Measurements from ENCODE around the gene SLC6A20. TPM values are rescaled to one million over a fixed set of nuclear protein-coding genes. Genes with fewer than 3 reads are reported as not detected.

The SLC6A20 gene, protein sequence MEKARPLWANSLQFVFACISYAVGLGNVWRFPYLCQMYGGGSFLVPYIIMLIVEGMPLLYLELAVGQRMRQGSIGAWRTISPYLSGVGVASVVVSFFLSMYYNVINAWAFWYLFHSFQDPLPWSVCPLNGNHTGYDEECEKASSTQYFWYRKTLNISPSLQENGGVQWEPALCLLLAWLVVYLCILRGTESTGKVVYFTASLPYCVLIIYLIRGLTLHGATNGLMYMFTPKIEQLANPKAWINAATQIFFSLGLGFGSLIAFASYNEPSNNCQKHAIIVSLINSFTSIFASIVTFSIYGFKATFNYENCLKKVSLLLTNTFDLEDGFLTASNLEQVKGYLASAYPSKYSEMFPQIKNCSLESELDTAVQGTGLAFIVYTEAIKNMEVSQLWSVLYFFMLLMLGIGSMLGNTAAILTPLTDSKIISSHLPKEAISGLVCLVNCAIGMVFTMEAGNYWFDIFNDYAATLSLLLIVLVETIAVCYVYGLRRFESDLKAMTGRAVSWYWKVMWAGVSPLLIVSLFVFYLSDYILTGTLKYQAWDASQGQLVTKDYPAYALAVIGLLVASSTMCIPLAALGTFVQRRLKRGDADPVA
- polyA plus RNA-seq (2014; cell fraction: cytosol; rRNA removed), result not detected in 2 replicates
- not detected in 2 replicates for polyA plus RNA-seq (2014; cell fraction: nucleus; rRNA removed)

GRCh38 chr3:45795882-45796765 lies at the start of gene SLC6A20:
TSS of gene SLC6A20 (minus strand) at chr3:45796536. CDS start at chr3:45796419, 117 bp downstream.
- DNase-seq (ENCODE audit: low spot score), result no peak

DNA sequence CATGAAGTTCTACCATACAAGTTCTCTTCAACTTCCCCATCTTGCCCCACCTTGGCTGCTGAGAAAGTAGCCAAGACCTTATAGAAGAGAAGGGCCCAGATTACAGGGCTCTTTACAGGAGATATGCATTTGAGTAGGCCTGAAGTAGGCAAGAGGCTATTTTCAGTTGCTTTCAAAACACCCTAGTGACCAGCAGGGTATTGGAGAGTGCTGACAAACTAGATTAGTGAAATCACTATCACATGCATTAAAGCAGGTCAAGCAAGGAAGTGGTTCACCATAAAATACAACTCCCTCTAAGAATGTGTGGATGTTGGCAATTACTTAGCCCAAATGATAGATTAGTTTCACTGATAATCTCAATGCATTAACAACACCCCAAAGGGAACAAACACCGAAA lies 48.3 kb upstream of the SLC6A20 start:
- no peak for DNase-seq (ENCODE audit: low spot score)

GRCh38 chr3:45842851-45843625 lies 46.7 kb upstream of the SLC6A20 start:
- no peak for DNase-seq (ENCODE audit: low spot score)

GRCh38 chr3:45841757-45842491 lies 45.6 kb upstream of the SLC6A20 start, which contains the start of gene LZTFL1:
TSS of gene LZTFL1 (minus strand) at chr3:45842119. CDS start at chr3:45841991, 128 bp downstream.
- peak; percentile 93 for DNase-seq (ENCODE audit: low spot score)

DNA sequence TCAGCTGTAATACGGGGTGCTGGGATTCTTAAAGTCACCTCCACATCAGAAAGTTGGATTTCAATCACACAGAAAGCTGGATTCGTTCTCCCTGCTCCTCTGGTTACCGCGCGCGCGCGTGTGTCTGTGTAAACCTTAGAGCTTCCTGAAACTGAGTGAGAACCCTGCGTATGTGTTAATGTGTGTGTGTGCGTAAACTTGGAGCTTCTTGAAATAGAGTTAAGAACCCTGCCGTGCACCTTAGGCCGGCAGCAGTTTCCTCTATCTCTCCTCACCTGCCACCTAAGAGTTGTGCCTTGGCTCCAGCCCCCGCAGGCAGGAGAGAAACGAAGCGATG lies 45.1 kb upstream of the SLC6A20 start:
- no peak for DNase-seq (ENCODE audit: low spot score)

DNA sequence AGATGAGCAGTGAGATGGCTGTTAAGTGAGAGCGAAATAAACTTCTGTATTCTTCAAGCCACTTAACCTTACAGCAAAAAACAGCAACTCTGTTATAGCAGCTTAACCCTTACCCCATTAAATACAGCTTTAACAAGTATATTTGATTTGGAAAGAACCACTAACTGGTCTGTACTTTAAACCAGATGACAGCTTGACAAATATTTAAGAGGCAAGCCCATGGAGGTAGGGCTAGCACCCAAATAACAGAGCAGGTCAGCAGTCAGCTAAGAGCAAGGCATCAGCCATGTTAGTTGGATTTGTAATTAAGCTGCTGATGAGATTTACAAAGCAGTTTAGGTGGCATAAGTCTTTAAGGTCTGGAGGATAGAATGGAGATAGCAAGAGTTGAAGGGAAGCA lies 42.1 kb upstream of the SLC6A20 start:
- no peak for DNase-seq (ENCODE audit: low spot score)

DNA sequence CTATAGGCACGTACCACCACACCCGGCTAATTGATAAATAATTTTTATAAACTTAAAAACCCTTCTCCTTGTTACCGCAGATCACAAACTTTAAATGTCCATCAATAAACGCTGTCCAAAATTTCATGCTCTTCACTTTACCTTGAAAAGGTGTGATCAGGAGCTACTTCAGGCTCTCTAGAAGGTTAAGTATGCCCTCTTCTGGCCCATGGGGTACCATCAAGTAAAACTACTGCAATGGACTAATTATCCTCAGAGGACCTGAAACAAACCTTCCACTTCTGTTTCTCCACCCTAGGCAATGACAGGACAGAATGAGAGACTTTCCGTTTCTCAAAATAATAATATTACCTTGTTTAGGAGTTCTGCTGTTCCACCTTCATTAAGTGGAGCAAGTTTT lies 36.4 kb upstream of the SLC6A20 start:
- DNase-seq (ENCODE audit: low spot score), result no peak

DNA sequence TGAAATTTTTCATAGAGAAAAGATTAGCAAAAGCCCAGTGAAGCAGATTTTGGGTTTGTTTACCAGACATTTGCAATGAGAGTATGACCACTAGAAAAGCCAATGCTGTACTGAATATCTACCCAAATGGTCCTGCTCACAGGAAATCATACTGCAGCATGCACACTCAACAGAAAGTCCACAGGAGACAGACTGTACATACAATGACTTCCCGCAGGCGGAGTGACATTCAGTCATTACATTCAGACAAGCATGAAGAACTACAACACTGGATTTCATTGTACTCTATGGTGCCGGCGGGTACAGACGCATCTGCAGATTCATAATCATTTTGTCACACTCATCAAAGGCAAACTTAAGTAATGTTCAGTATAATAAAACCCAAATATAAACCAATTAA lies 33.8 kb upstream of the SLC6A20 start:
- DNase-seq (ENCODE audit: low spot score), result no peak

- DNase-seq (ENCODE audit: low spot score), result no peak
Observed at GRCh38 chr3:45826908-45827307, 30.6 kb upstream of the SLC6A20 start.

GRCh38 chr3:45826321-45826720 lies 30.0 kb upstream of the SLC6A20 start:
- DNase-seq (ENCODE audit: low spot score), result no peak

DNA sequence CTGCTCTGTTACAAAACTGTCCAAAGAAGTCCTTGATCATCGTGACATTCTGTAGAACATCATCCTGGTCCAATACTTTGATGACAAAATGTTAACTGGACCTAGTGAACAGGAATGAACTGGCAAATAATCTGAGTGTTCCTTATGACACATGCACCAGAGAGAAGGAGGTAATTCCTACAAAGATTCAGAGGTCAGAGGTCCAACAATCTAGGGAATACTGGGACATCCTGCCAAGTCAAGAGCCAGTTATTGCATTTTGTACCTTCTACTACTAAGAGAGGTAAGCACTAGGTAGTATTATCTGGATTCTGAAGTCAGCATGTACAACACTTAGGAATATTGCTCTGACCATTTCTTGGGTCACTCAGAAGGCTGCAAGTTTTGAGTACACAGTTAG lies 24.8 kb upstream of the SLC6A20 start:
- no peak for DNase-seq (ENCODE audit: low spot score)

DNA sequence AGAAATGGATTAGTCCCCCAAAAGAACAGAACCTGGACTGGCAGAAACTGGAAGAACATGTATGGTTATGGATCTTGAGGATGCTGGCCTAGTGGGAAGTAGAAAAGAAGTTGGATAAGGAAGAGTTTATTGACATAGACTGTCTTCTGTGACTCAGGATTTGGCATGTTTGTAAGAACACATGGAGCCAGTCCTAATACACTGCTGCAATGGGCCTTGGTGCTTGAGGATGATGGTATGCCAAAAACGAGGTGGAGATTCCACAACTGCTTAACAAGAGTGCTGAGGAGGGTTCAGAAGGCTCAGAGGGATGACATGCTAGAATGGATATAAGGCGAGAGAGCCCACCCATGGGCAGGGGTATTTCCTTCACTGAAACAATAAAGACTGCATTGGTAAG lies 23.2 kb upstream of the SLC6A20 start:
- DNase-seq (ENCODE audit: low spot score), result no peak

- no peak for DNase-seq (ENCODE audit: low spot score)
Observed at GRCh38 chr3:45817831-45818522, 21.6 kb upstream of the SLC6A20 start.

DNA sequence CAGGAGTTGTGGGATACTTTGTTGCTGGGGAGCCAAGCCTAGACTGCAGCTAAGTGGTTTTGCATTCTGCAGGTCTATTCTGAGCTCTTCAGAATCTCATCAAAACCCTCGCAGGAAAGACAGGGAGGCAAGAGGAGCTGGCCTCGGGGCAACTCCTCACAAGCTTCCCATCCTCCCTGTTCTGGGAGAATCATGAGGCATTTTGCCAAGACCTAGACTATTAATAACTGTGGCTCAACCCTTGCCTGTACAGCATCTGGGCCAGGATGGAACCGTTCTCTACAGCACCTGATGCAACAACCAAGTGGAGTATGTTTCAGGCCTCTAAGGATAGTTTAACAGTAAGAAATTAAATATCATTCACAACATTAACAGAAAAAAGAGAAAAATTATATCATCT lies 20.2 kb upstream of the SLC6A20 start:
- no peak for DNase-seq (ENCODE audit: low spot score)

- no peak for DNase-seq (ENCODE audit: low spot score)
Observed at GRCh38 chr3:45814322-45814721, 18.0 kb upstream of the SLC6A20 start.

GRCh38 chr3:45807681-45808540 lies 11.6 kb upstream of the SLC6A20 start:
- DNase-seq (ENCODE audit: low spot score), result no peak

DNA sequence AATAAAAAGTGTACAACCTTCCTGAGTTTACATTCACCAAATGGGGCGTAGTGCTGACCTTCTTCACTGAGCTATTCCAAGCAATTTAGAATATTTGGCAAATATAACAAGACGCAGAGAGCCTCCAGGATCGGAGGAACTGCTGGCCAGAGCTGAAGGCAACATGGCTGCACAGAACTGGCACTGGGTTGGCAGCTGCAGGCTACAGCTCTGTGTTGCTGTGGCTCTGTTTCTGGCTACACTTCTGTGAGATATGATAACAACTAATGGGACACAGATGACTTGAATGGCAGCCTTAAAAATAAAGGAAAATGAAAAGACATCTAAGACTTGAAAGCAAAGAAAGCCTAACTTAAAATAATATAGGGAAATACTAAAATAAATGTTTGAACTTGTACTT lies 10.8 kb upstream of the SLC6A20 start:
- no peak for DNase-seq (ENCODE audit: low spot score)

GRCh38 chr3:45806072-45806471 lies 9.7 kb upstream of the SLC6A20 start:
- no peak for DNase-seq (ENCODE audit: low spot score)
